Neural progenitor cell (in vitro differentiated cells): ENCODE results near the gene ERICH6B. TPM values are rescaled to one million over a fixed set of nuclear protein-coding genes. Genes with fewer than 3 reads are reported as not detected.

Experiments used
- DNase-seq: peaks from one replicate; pipeline ENCODE4 v3.0.0-alpha.2; 2016; ENCODE audit warnings: low spot score
- H2AFZ ChIP-seq: fragments of 200-600 bp; sonication (generic); replicated peaks from 2 replicates; pipeline ENCODE4 v1.6.1; 2016; ENCODE audit warnings: antibody characterized with exemption
- H3F3A ChIP-seq: fragments of 200-600 bp; sonication (generic); 2 replicates; pipeline ENCODE4 v1.6.1; 2016; ENCODE audit warnings: antibody characterized with exemption, low read depth
- H3K27ac ChIP-seq: fragments of 200-600 bp; sonication (generic); 2 replicates; pipeline ENCODE4 v1.5.1; 2016; ENCODE audit warnings: mild to moderate bottlenecking
- H3K27me3 ChIP-seq: fragments of 200-600 bp; sonication (generic); 2 replicates; pipeline ENCODE4 v1.6.1; 2016; ENCODE audit warnings: mild to moderate bottlenecking, moderate library complexity
- H3K36me3 ChIP-seq: fragments of 200-600 bp; sonication (generic); 2 replicates; pipeline ENCODE4 v1.5.1; 2016
- H3K4me1 ChIP-seq: fragments of 200-600 bp; sonication (generic); 2 replicates; pipeline ENCODE4 v1.6.1; 2016; ENCODE audit warnings: mixed run types
- H3K4me2 ChIP-seq: fragments of 200-600 bp; sonication (generic); 2 replicates; pipeline ENCODE4 v1.6.1; 2016
- H3K4me3 ChIP-seq: fragments of 200-600 bp; sonication (generic); 2 replicates; pipeline ENCODE4 v1.5.1; 2016
- H3K79me2 ChIP-seq: fragments of 200-600 bp; sonication (generic); 2 replicates; pipeline ENCODE4 v1.6.1; 2016; ENCODE audit warnings: low read depth
- H3K9ac ChIP-seq: fragments of 200-600 bp; sonication (generic); 2 replicates; pipeline ENCODE4 v1.6.1; 2016
- H3K9me3 ChIP-seq: fragments of 200-600 bp; sonication (generic); 2 replicates; pipeline ENCODE4 v1.5.1; 2016; ENCODE audit warnings: low read depth
- H4K20me1 ChIP-seq: fragments of 200-600 bp; sonication (generic); 2 replicates; pipeline ENCODE4 v1.6.1; 2016; ENCODE audit warnings: low read depth
- H3K27ac Mint-ChIP-seq: 3 replicates; pipeline ENCODE4 v1.8.0; 2021; ENCODE audit warnings: mixed read lengths
- H3K27me3 Mint-ChIP-seq: 2 replicates; pipeline ENCODE4 v1.8.0; 2022; ENCODE audit warnings: low read depth, mild to moderate bottlenecking, inconsistent platforms, moderate library complexity, mixed read lengths; ENCODE audit not compliant: insufficient read depth
- H3K36me3 Mint-ChIP-seq: 3 replicates; pipeline ENCODE4 v1.8.0; 2021; ENCODE audit warnings: mixed read lengths
- H3K4me1 Mint-ChIP-seq: 3 replicates; pipeline ENCODE4 v1.8.0; 2021; ENCODE audit warnings: mixed read lengths
- H3K4me3 Mint-ChIP-seq: 3 replicates; pipeline ENCODE4 v1.8.0; 2021; ENCODE audit warnings: mild to moderate bottlenecking, moderate library complexity, mixed read lengths
- H3K9me3 Mint-ChIP-seq: 3 replicates; pipeline ENCODE4 v1.8.0; 2020; ENCODE audit warnings: mixed read lengths
- CTCF ChIP-seq: fragments of 200-600 bp; sonication (generic); IDR thresholded peaks from 2 replicates; pipeline ENCODE4 v1.5.1; 2017; ENCODE audit warnings: antibody characterized with exemption, mild to moderate bottlenecking
- EZH2 ChIP-seq: fragments of 200-600 bp; sonication (generic); IDR thresholded peaks from 2 replicates; pipeline ENCODE4 v1.6.1; 2017; ENCODE audit warnings: antibody characterized with exemption, mild to moderate bottlenecking, moderate library complexity
- EZH2phosphoT487 ChIP-seq: fragments of 200-600 bp; sonication (generic); IDR thresholded peaks from 2 replicates; pipeline ENCODE4 v1.6.1; 2017; ENCODE audit warnings: antibody characterized with exemption
- total RNA-seq: library from RNA; depleted of rRNA; stranded (reverse); fragments of >200 nt; gene quantifications from 2 replicates; pipeline ENCODE4 v1.2.3, GENCODE V29; 2015; ENCODE audit warnings: low replicate concordance

ERICH6B gene
- total RNA-seq, 1 donor from 2014 or later = not detected

- no peak overlapping the region for H3K4me3 Mint-ChIP-seq
- no peaks in the 10 kb centered on the region for H3K9me3 ChIP-seq
- H3K9me3 Mint-ChIP-seq = no peaks in the 10 kb centered on the region
- H3K4me3 ChIP-seq = no peak overlapping the region
- H3K36me3 Mint-ChIP-seq = no peaks in the 10 kb centered on the region
- no peak overlapping the region for H3K27ac ChIP-seq
- no peaks in the 10 kb centered on the region for H3K27me3 ChIP-seq
- H3K27ac Mint-ChIP-seq = peak overlapping the region; percentile 65
- H3K4me1 Mint-ChIP-seq = peaks cover 6% of the 10 kb centered on the region
- H3K36me3 ChIP-seq = no peaks in the 10 kb centered on the region
- H3F3A ChIP-seq = no peaks in the 10 kb centered on the region
- peaks cover 10% of the 10 kb centered on the region for H3K27me3 Mint-ChIP-seq
- no peaks in the 10 kb centered on the region for H4K20me1 ChIP-seq
- DNase-seq = no peak
- no peaks in the 10 kb centered on the region for H3K79me2 ChIP-seq
- TF ChIP-seq EZH2 (no peak), CTCF (no peak), EZH2phosphoT487 (no peak)
- no peak overlapping the region for H3K9ac ChIP-seq
- H3K4me1 ChIP-seq = no peaks in the 10 kb centered on the region
- H3K4me2 ChIP-seq = no peak overlapping the region
- H2AFZ ChIP-seq = no peak overlapping the region
These were observed 67.3 kb downstream of the ERICH6B start for GRCh38 chr13:45548281-45548680.

- H3K36me3 Mint-ChIP-seq = no peaks in the 10 kb centered on the region
- H3K9me3 ChIP-seq = no peaks in the 10 kb centered on the region
- H3K4me1 Mint-ChIP-seq = peaks cover 6% of the 10 kb centered on the region
- no peak overlapping the region for H3K4me3 Mint-ChIP-seq
- no peaks in the 10 kb centered on the region for H3F3A ChIP-seq
- H3K4me3 ChIP-seq = no peak overlapping the region
- no peaks in the 10 kb centered on the region for H3K9me3 Mint-ChIP-seq
- no peak overlapping the region for H3K4me2 ChIP-seq
- DNase-seq = no peak
- no peaks in the 10 kb centered on the region for H3K36me3 ChIP-seq
- no peak overlapping the region for H2AFZ ChIP-seq
- H3K9ac ChIP-seq = no peak overlapping the region
- H4K20me1 ChIP-seq = no peaks in the 10 kb centered on the region
- peaks cover 10% of the 10 kb centered on the region for H3K27me3 Mint-ChIP-seq
- H3K79me2 ChIP-seq = no peaks in the 10 kb centered on the region
- no peak for TF ChIP-seq EZH2
- TF ChIP-seq EZH2phosphoT487 = no peak
- no peak for TF ChIP-seq CTCF
- H3K27ac ChIP-seq = no peak overlapping the region
- H3K27ac Mint-ChIP-seq = no peak overlapping the region
- H3K4me1 ChIP-seq = no peaks in the 10 kb centered on the region
- H3K27me3 ChIP-seq = no peaks in the 10 kb centered on the region
These were observed 69.2 kb downstream of the ERICH6B start for GRCh38 chr13:45546410-45546765.

- no peak for DNase-seq
- H2AFZ ChIP-seq = no peak overlapping the region
- no peaks in the 10 kb centered on the region for H4K20me1 ChIP-seq
- no peaks in the 10 kb centered on the region for H3F3A ChIP-seq
- Mint-ChIP-seq H3K4me3 (no peak overlapping the region), H3K27me3 (peaks cover 10% of the 10 kb centered on the region), H3K9me3 (no peaks in the 10 kb centered on the region), H3K36me3 (no peaks in the 10 kb centered on the region), H3K4me1 (peaks cover 6% of the 10 kb centered on the region), H3K27ac (peak overlapping the region; percentile 46)
- TF ChIP-seq EZH2 (no peak), CTCF (no peak), EZH2phosphoT487 (no peak)
- H3K79me2 ChIP-seq = no peaks in the 10 kb centered on the region
- no peaks in the 10 kb centered on the region for H3K4me1 ChIP-seq
- no peak overlapping the region for H3K27ac ChIP-seq
- no peaks in the 10 kb centered on the region for H3K36me3 ChIP-seq
- no peak overlapping the region for H3K4me3 ChIP-seq
- no peaks in the 10 kb centered on the region for H3K27me3 ChIP-seq
- no peaks in the 10 kb centered on the region for H3K9me3 ChIP-seq
- H3K4me2 ChIP-seq = no peak overlapping the region
- no peak overlapping the region for H3K9ac ChIP-seq
These were observed 69.7 kb downstream of the ERICH6B start for GRCh38 chr13:45545686-45546409.
